Kidney (tissue), 14 donors: ENCODE measurements around the gene DLGAP1. TPM values are rescaled to one million over a fixed set of nuclear protein-coding genes. Genes with fewer than 3 reads are reported as not detected.
A peak's percentile ranks its signal among the peaks of the same experiment; 100 is the strongest.

Experiments used
- DNase-seq, 5 donors: peaks; one replicate each; pipeline ENCODE4 v3.0.0-alpha.2; 2013 to 2020
- FAIRE-seq: peaks from 2 replicates; lab custom pipeline; 2012; peaks lifted over from hg19 to GRCh38; lab: Jason Lieb, UNC
- H3K27ac ChIP-seq, 2 donors: one replicate each; pipeline ENCODE4 v1.7.0; 2013; ENCODE audit warnings: low read depth in 2 of 2, low read length in 2 of 2, inconsistent platforms in 1 of 2
- H3K27me3 ChIP-seq: one replicate; pipeline ENCODE4 v1.7.1; 2013; ENCODE audit warnings: low read length, inconsistent platforms; ENCODE audit not compliant: control insufficient read depth, insufficient read depth
- H3K36me3 ChIP-seq, 3 donors: one replicate each; pipeline versions ENCODE4 v1.7.0 to v1.7.1; 2013; ENCODE audit warnings: low read length in 3 of 3, control low read depth in 1 of 3, inconsistent platforms in 1 of 3; ENCODE audit not compliant: insufficient read depth in 3 of 3, control insufficient read depth in 2 of 3
- H3K4me1 ChIP-seq, 3 donors: one replicate each; pipeline versions ENCODE4 v1.7.0 to v1.7.1; 2013; ENCODE audit warnings: low read length in 3 of 3, inconsistent platforms in 1 of 3, low read depth in 1 of 3; ENCODE audit not compliant: control insufficient read depth in 2 of 3, insufficient read depth in 2 of 3
- H3K4me3 ChIP-seq, 3 donors: one replicate each; pipeline versions ENCODE4 v1.7.0 to v1.8.1; 2013; ENCODE audit warnings: low read length in 3 of 3, control low read depth in 1 of 3, inconsistent platforms in 1 of 3
- H3K9ac ChIP-seq, 3 donors: one replicate each; pipeline versions ENCODE4 v1.7.0 to v1.7.1; 2013; ENCODE audit warnings: low read length in 3 of 3, control low read depth in 1 of 3, inconsistent platforms in 1 of 3
- H3K9me3 ChIP-seq, 3 donors: one replicate each; pipeline versions ENCODE4 v1.7.0 to v1.7.1; 2013; ENCODE audit warnings: low read length in 3 of 3, control low read depth in 1 of 3, inconsistent platforms in 1 of 3; ENCODE audit not compliant: control insufficient read depth in 2 of 3, insufficient read depth in 1 of 3
- CTCF ChIP-seq: IDR thresholded peaks from 3 replicates; pipeline ENCODE4 v1.5.1; 2012; ENCODE audit warnings: mild to moderate bottlenecking, moderate library complexity, borderline replicate concordance; ENCODE audit not compliant: insufficient read depth; ENCODE audit errors: extremely low read depth
- intact Hi-C: fragments of 100-400 bp; cut with DNase I; formaldehyde crosslinking; loops from one replicate; pipeline ENCODE4 v1.11.1; 2022
- polyA plus RNA-seq: library from polyadenylated mRNA; stranded (reverse); fragments of 350-450 nt; fragmentation: Illumina TruSeq; extraction: RNeasy Lipid Tissue Mini Kit (QIAGEN cat#74804); gene quantifications from one replicate; pipeline ENCODE4 v1.2.3, GENCODE V29; 2014; ENCODE audit warnings: low read depth, low replicate concordance; ENCODE audit not compliant: insufficient read depth
- total RNA-seq: library from RNA; stranded (reverse); fragmentation: NEBNext Ultra II Directional; extraction: Animal tissue kit (Norgen Biotek cat#: 25700); gene quantifications from one replicate; pipeline ENCODE4 v1.2.1, GENCODE V29; 2021
- donor health status: control.
- donor health status: control.
- donor health status: control.
- donor health status: control.
- donor health status: control.
- donor health status: DM: yes; HTN: yes; CAD: no.
- donor health status: Normal renal cell carcinoma (clear cell type).

The DLGAP1 gene
- total and polyA plus RNA-seq, 2 donors from 2014 or later = 1.2 to 32.8 TPM

- no peak overlapping the region for H3K4me3 ChIP-seq
- DNase-seq (no peak), FAIRE-seq (no peak)
- peaks cover 4 to 11% (median 10%) of the 10 kb centered on the region in 3 donors for H3K4me1 ChIP-seq
- intact Hi-C loops = no loop called here
- no peaks in the 10 kb centered on the region for H3K36me3 ChIP-seq
- no peak overlapping the region for H3K9ac ChIP-seq
- H3K27me3 ChIP-seq = no peaks in the 10 kb centered on the region
- TF ChIP-seq CTCF = no peak
- H3K27ac ChIP-seq = no peak overlapping the region
- H3K9me3 ChIP-seq = no peaks in the 10 kb centered on the region
Measured at GRCh38 chr18:3715231-3716080, 739.7 kb downstream of the DLGAP1 start.

- Histone ChIP-seq H3K9ac (no peak overlapping the region), H3K27me3 (no peaks in the 10 kb centered on the region), H3K27ac (no peak overlapping the region), H3K9me3 (no peaks in the 10 kb centered on the region), H3K4me1 (peaks cover 2 to 17% (median 14%) of the 10 kb centered on the region in 3 donors), H3K4me3 (no peak overlapping the region), H3K36me3 (no peaks in the 10 kb centered on the region)
- TF ChIP-seq CTCF = no peak
- DNase-seq (no peak), FAIRE-seq (no peak)
- intact Hi-C loops = no loop called here
Measured at GRCh38 chr18:3713708-3714107, 741.4 kb downstream of the DLGAP1 start.

GRCh38 chr18:3713166-3713565 lies 741.9 kb downstream of the DLGAP1 start:
- Histone ChIP-seq H3K27ac (no peak overlapping the region), H3K4me3 (no peak overlapping the region), H3K9ac (no peak overlapping the region), H3K9me3 (no peaks in the 10 kb centered on the region), H3K4me1 (peaks cover 2 to 17% (median 14%) of the 10 kb centered on the region in 3 donors), H3K36me3 (no peaks in the 10 kb centered on the region), H3K27me3 (no peaks in the 10 kb centered on the region)
- DNase-seq (peak in 1 of 5 donors; percentile 75), FAIRE-seq (no peak)
- intact Hi-C loops = no loop called here
- no peak for TF ChIP-seq CTCF
